GM21515 (cell line): Measurements from ENCODE around the gene TEKT5.
"Not testable (repeated sequence)": the region's sequence is repeated elsewhere in the genome, so short reads cannot be mapped to it uniquely, and the experiment has no call there.

Source experiments
- ATAC-seq: cut with Tn5 transposase; IDR thresholded peaks from one replicate; pipeline ENCODE4 v1.9.1; 2021; ENCODE audit not compliant: unreplicated experiment

The TEKT5 gene

DNA sequence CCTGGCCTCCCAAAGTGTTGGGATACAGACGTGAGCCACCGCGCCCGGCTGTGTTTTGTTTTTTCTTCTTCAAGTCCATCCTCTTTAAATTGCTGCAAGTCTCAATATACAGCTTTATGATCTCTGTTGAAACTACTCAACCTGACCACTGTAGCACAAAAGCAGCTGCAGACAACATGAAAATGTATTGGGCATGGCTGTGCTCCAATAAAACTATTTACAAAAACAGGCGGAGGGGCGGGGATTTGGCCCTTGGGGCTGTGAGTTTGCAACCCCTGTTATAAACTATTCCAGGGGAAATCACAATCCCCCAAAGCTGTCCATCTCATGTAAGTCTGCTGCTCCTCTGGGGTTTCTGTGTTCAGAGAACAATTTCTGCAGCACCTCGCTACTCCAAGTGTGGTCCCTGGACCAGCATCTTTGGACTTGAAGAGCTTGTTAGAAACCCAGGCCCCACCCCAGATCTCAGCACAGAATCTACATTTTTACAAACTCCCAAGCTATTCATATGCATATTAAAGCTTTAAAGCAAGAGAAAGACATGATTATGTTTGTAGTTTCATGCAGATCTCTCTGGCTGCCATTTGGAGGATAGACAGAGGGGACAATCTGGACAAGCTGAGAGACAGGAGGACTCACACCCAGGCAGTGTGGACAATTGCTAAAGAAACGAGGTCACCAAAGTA, 33.6 kb downstream of the TEKT5 start:
- ATAC-seq = no peak

DNA sequence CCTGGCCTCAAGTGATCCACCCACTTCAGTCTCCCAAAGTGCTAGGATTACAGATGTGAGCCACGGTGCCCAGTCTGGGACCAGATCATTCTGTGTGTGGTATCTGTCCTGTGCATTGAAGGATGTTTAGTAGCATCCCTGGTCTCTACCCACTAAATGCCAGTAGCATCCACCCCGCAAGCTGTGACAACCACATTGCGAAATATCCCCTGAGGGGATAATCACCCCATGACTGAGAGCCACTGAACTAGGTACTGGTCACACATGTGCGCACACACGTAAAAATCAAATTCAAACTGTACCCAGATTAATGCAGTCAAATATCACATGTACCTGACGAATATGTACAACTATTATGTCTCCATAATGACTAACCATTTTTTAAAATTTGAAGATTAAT, 35.8 kb downstream of the TEKT5 start:
- no peak for ATAC-seq

DNA sequence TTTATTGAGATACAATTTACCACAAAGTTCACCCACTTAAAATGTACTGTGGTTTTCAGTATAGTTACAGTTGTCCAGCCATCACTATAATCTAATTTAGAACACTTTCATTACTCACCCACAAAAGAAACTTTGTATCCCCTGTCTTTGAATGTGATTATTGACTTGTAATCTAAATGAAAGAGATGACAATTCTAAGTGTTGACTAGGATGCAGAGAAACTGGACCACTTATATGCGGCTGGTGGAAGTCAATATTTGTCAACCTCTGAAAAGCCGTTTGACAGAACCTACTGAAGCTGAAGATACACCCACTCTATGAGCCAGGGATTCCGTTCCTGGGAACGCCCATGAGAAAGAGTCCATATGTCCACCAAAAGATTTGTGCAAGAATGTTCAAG, 36.8 kb downstream of the TEKT5 start:
- ATAC-seq = no peak

DNA sequence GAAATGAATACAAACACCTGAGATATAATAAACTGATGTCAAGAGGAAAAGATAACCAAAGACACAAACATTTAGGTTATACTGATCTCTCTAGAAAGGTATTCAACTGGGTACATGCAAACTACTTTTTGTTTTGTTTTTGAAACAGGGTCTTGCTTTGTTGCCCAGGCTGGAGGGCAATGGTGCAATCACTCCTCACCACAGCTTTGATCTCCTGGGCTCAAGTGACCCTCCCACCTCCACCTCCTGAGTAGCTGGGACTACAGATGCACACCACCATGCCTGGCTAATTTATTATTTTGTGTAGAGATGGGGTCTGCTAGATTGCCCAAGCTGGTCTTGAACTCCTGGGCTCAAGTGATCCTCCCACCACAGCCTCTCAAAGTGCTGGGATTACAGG, 38.1 kb downstream of the TEKT5 start:
- no peak for ATAC-seq

DNA sequence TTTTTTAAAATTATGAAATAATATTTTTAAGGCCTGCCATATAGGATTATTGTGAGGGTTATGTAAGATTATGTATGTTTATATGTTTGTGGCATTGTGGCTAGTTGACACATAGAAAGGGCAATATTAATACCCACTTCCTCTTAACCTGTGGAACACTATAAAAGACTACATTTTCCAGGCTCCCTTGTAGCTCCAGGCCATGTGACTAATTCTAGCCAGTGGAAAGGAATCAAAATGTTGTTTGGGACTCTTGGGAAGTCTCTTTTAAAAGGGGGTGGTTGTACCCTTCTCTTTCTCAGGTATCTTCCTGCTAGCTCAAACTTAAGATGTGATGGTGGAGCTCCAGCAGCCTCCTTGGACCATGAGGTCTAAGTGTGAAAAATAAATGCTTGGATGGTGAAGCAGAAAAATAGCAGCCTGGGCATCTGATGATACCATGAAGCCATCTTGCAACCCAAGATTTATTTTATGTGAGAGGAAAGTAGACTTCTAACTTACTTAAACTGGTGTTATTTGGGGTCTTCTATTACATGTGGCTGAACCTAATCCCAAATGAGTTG, 39.2 kb downstream of the TEKT5 start:
- ATAC-seq = no peak

DNA sequence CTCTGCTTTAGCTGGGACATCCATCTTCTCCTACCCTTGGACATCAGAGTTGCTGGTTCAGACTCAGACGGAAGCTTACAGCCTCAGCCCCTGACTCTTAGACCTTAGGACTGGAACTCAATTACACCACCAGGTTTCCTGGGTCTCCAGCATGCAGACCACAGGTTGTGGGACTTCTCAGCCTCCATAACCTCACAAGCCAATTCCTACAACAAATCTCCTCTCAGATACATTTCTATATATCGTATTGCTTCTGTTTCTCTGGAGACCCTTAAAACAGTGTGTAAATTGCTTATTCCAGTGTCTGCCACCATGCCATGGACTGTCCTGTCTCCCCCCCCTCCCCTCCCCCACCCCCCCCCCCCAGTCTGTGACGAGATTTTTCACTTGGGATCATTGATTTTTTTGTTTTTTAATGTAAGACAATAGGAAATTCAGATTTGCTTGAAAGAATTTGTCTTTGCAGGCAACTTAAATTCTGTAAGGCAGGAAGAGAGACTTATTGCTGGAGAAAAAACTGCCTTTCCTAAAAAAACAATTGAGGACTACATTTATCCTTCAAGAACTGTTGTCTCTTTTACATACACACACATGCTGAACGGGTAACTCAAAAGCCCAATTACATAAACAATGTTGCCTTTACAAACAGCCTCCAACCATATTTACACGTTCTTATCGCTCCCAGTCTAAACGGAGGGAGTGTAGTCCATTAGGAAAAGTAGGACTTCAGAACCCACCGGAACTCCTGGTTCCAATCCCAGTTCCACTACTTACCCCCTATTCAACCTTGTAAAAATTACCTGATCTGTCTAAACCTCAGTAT, 39.9 kb downstream of the TEKT5 start:
- ATAC-seq = no peak

DNA sequence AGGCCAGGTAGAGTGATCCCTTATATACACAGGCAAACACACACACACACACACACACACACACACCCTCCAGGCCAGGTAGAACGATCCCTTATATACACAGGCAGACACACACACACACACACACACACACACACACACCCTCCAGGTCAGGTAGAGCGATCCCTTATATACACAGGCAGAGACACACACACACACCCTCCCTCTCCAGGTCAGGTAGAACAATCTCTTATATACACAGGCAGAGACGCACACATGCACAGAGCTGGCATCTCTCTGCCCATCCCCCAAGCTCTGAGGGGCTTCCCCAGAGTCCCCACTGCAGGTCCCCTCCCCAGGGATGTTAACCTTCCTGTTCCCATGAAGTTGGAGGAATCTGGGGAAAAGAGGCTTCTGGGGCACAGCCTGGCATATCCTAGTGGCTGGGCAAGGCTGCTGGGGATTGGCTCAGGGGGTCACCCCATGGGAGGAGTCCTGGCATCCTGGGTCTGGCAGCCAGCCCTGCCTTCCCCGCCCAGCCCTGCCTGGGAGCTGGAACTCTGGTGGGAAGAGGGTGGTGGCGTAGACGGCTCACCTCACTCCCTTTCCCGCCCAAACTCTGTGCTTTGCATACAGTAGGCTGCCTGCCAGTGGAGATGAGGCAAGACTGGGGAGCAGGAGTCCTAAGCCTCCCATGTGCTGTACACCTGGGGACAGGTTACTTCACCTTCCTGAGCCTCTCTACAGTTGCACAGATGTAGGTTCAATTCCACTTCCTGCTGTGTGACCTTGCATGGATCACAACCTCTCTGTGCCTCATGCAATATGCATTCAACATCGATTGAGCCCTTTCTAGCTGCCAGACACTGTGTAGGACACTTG, 41.8 kb downstream of the TEKT5 start:
- ATAC-seq = no peak

DNA sequence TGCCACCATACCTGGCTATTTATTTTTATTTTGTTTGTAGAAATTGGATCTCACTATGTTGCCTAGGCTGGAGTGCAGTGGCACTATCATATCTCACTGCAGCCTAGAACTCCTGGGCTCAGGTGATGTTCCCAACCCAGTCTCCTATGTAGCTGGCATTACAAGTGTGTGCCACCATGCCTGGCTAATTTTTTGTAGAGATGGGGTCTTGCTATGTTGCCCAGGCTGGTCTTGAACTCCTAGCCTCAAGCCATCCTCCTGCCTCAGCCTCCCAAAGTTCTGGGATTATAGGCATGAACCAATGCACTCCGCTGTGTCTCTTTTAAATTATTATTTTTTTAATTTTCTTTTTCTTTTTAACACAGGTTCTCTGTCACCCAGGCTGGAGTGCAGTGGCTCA, 45.6 kb downstream of the TEKT5 start:
- not testable (repeated sequence) for ATAC-seq

DNA sequence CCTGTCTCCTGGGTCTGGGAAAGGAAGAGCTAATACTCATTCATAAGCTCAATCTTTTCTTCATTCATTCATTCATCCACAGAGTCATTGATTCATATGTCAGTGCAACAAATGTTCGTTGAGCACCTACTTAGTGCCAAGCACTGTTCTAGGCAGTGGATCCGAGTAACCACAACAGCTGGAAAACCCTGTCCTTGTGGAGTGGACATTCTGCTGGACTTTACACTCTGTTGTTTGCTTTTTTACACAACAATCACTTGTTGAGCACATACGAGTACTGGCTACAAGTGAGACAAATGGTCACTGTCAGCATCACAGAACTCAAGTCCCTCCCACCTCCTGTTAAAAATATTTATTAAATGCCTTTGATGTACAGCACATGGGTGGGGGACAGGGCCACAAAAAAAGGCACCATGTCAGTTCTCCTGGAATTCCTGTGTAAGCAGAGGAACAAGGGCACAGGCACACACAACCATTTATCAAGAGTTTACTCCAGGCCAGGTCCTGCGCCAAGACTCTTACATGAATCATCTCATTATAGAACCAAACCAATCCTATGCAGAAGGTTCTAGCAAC, 46.9 kb downstream of the TEKT5 start:
- no peak for ATAC-seq

DNA sequence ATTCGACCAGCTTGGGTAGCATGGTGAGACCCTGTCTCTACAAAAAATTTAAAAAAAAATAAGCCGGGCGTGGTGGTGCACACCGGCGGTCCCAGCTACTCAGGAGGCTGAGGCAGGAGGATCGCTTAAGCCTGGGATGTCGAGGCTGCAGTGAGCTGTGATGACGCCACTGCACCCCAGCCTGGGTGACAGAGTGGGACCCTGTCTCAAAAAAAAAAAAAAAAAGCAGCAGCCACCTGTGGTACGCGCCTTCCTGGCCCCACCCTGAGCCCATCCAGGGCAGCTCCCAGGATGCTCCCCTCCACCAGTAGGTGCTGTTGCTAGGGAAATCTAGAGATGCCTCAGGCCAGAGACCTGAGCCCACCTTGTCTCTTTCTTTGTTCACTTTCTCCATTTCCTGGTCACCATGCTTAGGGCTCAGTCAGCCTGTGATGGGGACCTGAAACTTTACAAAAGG, 47.4 kb downstream of the TEKT5 start:
- no peak for ATAC-seq

DNA sequence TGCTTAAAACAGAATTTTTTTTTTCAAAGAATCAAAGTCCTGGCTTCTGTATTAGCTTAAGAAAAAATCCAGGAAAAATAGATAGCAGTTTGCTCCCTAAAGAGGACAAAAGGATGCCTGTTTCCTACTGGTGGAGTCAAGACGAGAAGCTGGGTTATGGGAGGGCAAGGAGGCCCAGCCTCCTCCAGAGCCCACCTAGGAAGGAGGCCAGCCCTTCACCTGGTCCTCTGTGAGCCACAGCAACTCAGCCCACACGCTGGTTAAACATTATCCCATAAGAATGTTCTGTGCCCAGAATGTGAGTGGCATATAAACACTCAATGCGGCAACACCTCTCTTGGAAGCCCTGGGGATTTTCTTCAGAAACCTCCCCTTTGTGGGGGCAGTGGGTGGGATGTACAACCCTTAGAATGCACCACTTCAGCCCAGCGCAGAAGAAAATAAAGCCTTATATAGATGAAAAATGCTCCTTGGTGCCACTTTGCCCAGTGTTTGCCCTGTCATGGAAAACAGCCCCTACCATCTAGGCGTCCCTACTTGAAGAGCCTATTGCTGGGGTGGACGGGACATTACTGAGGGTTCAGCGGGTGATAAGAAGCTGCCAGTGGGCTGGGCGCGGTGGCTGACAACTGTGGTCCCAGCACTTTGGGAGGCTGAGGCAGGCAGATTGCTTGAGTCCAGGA, 48.0 kb downstream of the TEKT5 start:
- ATAC-seq = no peak

DNA sequence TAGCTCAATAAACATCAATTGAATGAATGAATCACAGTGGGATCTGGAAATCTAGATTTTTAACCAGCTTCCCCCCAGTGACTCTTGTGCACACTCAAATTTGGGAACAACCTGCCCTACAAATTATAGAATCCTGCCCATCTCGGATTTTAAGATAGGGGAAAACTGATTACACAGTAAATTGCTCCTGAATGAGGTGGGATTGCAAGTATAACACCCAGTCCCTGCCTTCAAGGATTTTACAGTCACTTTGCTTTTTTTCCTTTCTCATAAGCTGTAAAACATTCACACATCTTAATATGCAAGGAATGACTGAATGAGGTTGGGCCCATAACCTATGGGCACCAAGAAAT, 48.5 kb downstream of the TEKT5 start:
- ATAC-seq = no peak

DNA sequence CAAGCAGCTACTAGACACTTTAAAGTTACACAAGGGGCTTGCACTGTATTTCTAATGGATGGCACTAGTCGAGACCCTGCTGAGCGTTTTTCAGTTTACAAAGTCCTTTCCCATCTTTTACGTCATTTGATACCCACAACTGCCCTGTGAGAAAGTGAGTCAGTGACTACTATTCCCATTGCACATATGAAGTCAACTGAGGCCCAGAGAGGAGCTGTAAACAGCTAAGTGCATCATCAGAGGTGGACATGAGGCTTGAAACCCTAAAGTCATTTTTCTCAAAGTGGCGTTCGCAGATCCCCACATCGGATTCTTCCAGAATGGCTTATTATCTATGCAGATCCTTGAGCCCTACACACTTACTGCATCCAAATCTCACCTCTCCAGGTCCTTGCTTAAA, 50.6 kb downstream of the TEKT5 start:
- ATAC-seq = no peak

DNA sequence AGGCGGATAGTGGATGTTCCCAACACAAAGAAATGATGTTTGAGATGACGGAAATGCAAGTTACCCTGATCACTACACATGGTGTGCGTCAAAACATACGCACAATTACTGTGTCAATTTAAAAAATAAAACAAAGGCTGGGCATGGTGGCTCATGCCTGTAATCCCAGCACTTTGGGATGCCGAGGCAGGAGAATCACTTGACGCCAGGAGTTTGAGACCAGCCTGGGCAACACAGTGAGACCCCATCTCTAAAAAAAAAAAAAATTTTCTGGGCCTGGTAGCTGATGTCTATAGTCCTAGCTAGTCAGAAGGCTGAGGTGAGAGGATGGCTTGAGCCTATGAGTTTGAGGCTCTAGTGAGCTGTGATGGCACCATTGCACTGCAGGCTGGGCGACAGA, 51.8 kb downstream of the TEKT5 start:
- no peak for ATAC-seq

DNA sequence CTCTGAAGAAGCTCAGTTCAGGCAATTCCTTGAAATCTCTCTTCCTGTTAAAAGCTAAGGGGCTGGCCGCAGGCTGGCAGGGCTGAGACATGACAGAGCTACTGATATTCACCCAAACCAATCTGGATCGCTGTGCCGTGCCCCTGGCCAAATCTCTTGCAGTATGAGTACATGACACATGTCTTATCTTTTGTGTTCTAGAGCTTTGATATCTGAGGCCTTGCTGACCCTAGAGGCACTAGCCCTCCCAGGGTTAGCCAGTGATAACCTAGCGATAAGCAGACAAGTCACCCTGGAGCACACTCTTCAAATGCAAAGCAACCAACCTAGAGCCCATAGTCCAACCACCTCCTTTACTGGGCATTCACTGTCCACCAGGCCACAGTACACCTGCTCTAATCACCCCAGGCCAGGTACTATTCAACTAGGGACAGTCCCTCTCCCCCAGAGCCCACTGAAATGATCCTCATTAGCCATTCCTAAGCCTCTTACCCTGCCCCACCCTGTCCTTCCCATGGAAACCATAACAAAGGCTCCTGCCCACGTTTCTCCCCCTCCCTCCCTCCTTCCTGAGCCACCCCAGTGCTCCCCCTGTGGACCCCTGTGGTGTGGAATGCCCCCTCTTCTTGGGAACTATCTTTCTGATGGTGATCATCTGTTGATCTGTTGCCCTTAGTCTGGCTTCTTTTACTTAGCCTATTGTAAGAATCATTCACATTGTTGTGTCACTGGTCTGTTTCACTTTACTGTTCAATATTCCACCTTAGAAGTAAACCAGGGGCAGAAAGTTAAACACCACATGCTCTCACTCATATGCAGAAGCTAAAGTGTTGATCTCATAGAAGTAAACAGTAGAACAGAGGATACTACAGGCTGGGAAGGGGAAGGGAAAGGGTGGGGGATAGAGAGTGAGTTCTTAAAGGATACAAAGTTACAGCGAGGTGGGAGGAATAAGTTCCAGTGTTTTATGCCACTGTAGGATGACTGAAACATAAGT, 52.5 kb downstream of the TEKT5 start:
- ATAC-seq = no peak

DNA sequence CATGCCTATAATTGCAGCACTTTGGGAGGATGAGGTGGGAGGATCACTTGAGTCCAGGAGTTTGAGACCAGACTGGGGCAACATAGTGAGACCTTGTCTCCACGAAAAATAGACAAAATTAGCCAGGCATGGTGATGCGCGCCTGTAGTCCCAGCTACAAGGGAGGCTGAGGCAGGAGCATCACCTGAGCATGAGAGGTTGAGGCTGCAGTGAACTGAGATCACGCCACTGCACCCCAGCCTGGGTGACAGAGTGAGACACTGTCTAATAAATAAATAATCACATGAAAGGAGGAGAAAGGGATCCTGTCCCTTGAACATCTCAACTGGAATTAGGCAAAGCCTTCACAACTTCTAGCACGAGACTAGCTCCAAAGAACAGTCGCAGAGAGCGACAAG, 53.2 kb downstream of the TEKT5 start:
- no peak for ATAC-seq

DNA sequence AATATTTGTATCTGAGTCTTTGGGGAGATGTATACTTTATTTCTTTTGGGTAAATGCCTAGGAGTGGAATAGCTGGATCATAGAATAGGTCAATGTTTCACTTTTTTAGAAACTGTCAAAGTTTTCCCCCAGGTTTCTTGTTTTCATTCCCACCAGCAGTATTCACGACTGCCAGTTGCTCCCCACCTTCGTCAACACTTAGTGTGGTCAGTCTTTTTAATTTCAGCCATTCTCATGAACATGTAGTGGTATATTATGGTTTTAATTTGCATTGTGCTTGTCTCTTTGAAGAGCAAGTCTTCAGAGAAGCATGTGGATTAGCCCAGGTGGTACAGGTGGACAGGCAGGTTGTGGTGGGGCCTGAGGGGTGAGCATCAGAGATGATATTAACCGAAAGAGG, 53.8 kb downstream of the TEKT5 start:
- no peak for ATAC-seq

DNA sequence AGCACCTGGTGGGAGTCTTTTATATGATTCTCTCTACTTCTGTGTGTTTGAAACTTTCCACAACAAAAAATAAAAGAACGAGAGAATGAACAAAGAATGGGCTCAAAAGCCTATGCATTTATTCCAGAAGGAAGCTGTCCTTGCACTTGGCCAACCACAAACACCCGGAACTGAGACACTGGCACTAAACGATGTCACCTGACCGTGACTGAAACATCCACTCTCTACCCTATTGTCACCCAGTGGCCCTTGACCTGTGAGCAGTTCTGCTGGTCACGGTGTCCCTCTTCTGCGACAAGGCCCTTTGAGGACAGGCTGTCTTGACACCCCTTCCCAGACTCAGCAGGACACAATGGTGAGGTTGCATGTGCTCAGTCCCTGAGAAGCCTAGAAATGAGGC, 56.6 kb downstream of the TEKT5 start:
- no peak for ATAC-seq

DNA sequence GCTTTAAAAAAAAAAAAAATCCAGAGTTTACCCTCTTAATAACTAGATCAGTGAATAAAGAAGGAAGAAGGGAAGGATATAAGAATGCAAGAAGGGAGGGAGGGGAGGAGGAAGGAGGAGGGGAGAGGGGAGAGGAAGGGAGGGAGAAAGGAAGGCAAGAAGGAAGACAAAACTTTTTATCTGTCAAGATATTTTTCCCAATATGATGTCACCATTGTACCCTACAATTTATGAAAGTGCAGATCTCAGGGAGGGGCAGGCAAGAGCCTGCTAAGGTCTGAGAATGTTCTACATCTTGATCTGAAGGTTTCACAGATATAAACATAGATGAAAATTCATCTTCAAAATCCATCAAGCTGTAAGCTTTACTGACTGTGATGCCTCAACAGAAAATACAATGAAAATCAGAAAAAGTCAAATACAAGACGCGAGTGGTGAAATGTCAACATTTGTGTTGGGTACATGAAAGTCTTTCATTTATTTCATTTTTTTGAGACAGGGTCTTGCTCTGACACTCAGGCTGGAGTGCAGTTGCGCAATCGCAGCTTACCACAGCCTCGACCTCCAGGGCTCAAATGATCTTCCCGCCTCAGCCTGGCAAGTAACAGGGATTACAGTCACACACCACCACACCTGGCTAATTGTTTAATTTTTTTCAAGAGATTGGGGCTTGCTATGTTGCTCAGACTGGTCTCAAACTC, 57.2 kb downstream of the TEKT5 start:
- no peak for ATAC-seq
